GM13976 (cell line): ENCODE results near the gene ZZZ3.
"Not testable (repeated sequence)": the region's sequence is repeated elsewhere in the genome, so short reads cannot be mapped to it uniquely, and the experiment has no call there.

Experiments
- DNase-seq: peaks from one replicate; pipeline ENCODE4 v3.0.0; 2012; ENCODE audit warnings: low spot score
- in situ Hi-C: fragments of 300-500 bp; cut with MboI; formaldehyde crosslinking; loops from one replicate; pipeline ENCODE4 v1.12.0; 2022; ENCODE audit warnings: low sequenced_read_pairs, mixed read lengths, inconsistent platforms; ENCODE audit not compliant: unreplicated experiment
- TF ChIP-seq, protein P1 (sequence below): IDR thresholded peaks from 2 replicates; pipeline ENCODE4 v1.5.1; 2012; ENCODE audit warnings: borderline replicate concordance, mild to moderate bottlenecking; ENCODE audit not compliant: insufficient read depth; ENCODE audit errors: extremely low read depth, missing control alignments, control extremely low read depth

Gene ZZZ3

DNA sequence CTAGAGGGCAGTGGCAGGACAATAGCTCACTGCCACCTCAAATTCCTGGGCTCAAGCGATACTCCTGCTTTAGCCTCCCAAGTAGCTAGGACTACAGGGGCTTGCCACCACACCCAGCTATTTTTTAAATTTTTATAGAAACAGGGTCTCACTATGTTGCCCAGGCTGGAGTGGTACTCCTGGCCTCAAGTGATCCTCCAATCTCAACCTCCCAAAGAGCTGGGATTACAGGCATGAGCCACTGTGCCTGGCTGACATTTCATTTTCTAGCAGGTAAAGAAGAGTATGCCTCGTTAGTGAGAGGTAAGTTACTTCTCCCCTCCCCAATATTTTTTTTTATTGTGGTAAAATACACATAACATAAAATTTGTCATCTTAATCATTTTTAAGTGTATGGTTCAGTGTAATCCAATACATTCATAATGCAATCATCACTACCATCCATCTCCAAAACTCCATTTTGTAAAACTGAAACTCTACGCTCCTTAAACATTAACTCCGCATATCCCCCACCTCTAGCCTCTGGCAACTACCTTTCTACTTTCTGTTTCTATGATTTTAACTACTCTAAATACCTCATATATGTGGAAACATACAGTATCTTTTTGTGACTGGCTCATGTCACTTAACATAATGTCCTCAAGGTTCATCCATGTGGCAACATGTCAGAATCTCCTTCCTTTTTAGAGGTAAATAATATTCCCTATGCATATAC is 22.4 kb downstream of the ZZZ3 start:
- TF ChIP-seq, protein P1, sequence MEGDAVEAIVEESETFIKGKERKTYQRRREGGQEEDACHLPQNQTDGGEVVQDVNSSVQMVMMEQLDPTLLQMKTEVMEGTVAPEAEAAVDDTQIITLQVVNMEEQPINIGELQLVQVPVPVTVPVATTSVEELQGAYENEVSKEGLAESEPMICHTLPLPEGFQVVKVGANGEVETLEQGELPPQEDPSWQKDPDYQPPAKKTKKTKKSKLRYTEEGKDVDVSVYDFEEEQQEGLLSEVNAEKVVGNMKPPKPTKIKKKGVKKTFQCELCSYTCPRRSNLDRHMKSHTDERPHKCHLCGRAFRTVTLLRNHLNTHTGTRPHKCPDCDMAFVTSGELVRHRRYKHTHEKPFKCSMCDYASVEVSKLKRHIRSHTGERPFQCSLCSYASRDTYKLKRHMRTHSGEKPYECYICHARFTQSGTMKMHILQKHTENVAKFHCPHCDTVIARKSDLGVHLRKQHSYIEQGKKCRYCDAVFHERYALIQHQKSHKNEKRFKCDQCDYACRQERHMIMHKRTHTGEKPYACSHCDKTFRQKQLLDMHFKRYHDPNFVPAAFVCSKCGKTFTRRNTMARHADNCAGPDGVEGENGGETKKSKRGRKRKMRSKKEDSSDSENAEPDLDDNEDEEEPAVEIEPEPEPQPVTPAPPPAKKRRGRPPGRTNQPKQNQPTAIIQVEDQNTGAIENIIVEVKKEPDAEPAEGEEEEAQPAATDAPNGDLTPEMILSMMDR = no peak
- in situ Hi-C loops = loop anchor here (10.0 kb wide), 1 partner anchor 65 kb away; no protein-coding TSS in a partner anchor
- DNase-seq = no peak

DNA sequence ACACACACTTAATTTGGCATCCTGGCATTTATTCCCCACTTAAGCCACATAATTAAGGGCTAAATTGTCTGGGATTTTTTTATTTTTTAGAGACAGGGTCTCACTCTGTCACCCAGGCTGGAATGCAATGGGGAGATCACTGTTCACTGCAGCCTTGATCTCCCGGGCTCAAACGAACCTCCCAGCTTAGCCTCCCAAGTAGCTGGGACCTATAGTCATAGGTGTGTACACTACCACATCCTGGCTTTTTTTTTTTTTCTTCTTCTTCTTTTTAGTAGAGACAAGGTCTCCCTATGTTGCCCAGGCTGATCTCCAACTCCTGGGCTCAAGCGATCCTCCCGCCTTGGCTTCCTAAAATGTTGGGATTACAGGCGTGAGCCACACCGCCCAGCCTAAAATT is 24.2 kb downstream of the ZZZ3 start:
- in situ Hi-C loops = no loop called here
- DNase-seq = no peak
- TF ChIP-seq, protein P1 = no peak

DNA sequence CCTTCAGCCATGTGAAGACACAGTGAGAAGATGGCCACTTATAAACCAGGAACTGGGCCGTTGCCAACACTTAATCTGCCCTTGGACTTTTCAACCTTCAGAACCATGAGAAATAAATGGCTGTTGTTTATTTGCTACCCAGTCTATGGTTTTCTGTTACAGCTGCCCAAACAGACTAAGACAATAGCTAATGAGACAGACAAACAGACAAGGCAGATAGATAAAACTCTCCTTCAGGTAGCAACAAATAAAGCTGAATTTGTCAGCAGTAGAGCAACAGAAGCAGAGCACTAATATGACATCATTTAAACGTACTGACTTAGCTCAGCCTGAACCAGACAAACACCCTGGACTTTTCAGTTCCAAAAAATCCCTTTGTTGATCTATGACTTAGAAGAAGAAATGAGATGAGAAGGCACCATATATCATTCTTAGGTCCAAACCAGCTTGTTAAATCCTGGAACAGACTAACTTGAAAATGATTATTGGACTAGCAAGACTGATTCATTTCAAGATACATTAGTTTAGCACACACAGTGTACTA is 27.0 kb downstream of the ZZZ3 start:
- peak; percentile 13 for DNase-seq
- TF ChIP-seq, protein P1 = no peak
- in situ Hi-C loops = no loop called here

DNA sequence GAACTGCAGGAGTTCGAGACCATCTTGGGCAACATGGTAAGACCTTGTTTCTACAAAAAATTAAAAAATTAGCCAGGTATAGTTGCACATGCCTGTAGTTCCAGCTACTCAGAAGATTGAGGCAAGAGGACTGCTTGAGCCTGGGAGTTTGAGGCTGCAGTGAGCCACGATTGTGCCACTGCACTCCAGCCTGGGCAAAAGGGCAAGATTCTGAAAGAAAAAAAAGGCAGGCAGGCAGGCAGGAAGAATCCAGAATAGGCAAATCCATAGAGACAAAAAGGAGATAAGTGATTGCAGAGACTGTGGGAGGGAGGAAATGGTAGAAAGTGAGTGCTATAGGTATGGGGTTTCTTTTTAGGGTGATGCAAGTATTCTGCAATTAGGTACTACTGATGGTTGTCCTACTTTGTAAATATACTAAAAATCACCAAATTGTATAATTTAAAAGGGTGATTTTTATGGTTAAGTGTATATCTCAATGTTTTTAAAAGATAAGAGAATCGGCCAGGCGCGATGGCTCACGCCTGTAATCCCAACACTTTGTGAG is 29.4 kb downstream of the ZZZ3 start:
- in situ Hi-C loops = no loop called here
- TF ChIP-seq, protein P1 = no peak
- DNase-seq = no peak

DNA sequence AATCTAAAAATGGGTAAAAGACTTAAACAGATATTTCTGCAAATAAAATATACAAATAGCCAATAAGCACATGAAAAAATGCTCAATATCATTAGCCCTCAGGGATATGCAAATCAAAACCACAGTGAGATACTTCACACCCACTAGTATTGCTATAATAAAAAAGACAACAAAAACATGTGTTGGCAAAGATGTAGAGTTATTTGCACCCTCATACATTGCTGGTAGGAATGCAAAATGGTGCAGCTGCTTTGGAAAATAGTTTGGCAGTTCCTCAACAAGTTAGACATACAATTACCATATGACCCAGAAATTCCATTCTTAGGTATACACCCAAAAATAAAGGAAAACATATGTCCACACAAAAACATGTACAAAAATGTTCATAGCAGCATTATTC is 30.2 kb downstream of the ZZZ3 start:
- TF ChIP-seq, protein P1 = no peak
- in situ Hi-C loops = no loop called here

DNA sequence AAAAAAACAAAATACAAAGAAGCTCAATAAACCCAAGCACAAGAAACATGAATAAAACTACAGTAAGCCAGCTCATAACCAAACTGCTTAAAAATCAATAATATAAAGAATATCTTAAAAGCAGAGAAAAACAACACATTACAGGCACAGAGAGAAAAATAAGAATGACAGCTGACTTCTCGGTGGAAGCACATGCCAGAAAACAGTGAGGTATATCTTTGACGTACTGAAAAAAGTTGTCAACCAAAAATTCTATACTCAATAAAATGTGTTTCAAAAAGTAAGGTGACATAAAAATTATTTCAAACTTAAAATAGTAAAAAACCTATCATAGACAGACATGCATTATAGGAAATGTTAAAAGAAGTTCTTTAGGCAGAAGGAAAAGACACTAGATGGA is 33.3 kb downstream of the ZZZ3 start:
- in situ Hi-C loops = no loop called here
- TF ChIP-seq, protein P1 = no peak
- no peak for DNase-seq

More for the DNA sequence above, 30.2 kb downstream of the ZZZ3 start:
- no peak for DNase-seq

DNA sequence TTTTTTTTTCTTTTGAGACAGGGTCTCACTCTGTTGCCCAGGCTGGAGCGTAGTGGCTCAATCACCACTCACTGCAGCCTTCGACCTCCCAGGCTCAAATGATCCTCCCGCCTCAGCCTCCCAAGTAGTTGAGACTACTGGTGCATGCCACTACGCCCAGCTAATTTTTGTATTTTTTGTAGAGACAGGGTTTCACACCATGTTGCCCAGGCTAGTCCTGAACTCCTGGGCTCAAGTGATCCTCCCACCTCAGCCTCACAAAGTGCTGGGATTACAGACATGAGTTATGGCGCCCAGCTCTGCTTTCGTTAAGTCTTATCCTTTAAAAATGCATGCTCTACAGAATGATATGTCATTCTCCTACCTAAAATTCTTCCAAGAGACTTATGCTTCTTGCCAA is 36.2 kb downstream of the ZZZ3 start:
- in situ Hi-C loops, DNase-seq: not testable (repeated sequence)
